SK-N-SH treated with all-trans-retinoic acid at 6 μM for 48 hours (cell line): ENCODE results near the gene KIAA1958.

Experiments
- ARNTL ChIP-seq: fragments of 450-650 bp; formaldehyde crosslinking; IDR thresholded peaks from 2 replicates; pipeline ENCODE4 v1.5.0; 2020; ENCODE audit warnings: low read depth, mild to moderate bottlenecking, moderate library complexity, borderline replicate concordance
- BACH2 ChIP-seq: fragments of 250-450 bp; sonication (Bioruptor Pico); IDR thresholded peaks from 2 replicates; pipeline ENCODE4 v1.9.0; 2021; ENCODE audit warnings: mild to moderate bottlenecking, borderline replicate concordance
- CREB5 ChIP-seq: fragments of 250-450 bp; sonication (Bioruptor Pico); IDR thresholded peaks from 2 replicates; pipeline ENCODE4 v1.5.1; 2020; ENCODE audit warnings: low read depth, mild to moderate bottlenecking, moderate library complexity
- OSR1 ChIP-seq: fragments of 250-450 bp; sonication (Bioruptor Pico); IDR thresholded peaks from 2 replicates; pipeline ENCODE4 v1.8.0; 2022; ENCODE audit warnings: moderate library complexity, mild to moderate bottlenecking, inconsistent platforms
- RARB ChIP-seq: fragments of 250-450 bp; sonication (Bioruptor Pico); IDR thresholded peaks from 2 replicates; pipeline ENCODE4 v1.8.0; 2021; ENCODE audit warnings: mild to moderate bottlenecking, moderate library complexity
- ZFP3 ChIP-seq: fragments of 250-450 bp; sonication (Bioruptor Pico); IDR thresholded peaks from 2 replicates; pipeline ENCODE4 v1.5.0; 2020; ENCODE audit warnings: mild to moderate bottlenecking, moderate library complexity
- ZFP30 ChIP-seq: fragments of 450-650 bp; formaldehyde crosslinking; IDR thresholded peaks from 2 replicates; pipeline ENCODE4 v1.5.0; 2022; ENCODE audit warnings: mild to moderate bottlenecking, moderate library complexity

GRCh38 chr9:112696461-112696860 lies 209.8 kb downstream of the KIAA1958 start:
- no peak for TF ChIP-seq BACH2 (CRISPR knock-in tag)
- TF ChIP-seq ZFP30 (CRISPR knock-in tag): no peak
- TF ChIP-seq CREB5 (CRISPR knock-in tag): no peak
- no peak for TF ChIP-seq RARB
- TF ChIP-seq ARNTL: no peak
- TF ChIP-seq ZFP3 (CRISPR knock-in tag): no peak
- TF ChIP-seq OSR1: no peak
